GM12865 (cell line): ENCODE data around the gene GNE.

Experiments
- DNase-seq: peaks from one replicate; pipeline ENCODE4 v3.0.0; 2010; ENCODE audit warnings: low read depth
- H3K4me3 ChIP-seq: 2 replicates; pipeline ENCODE4 v1.5.1; 2011; ENCODE audit warnings: mild to moderate bottlenecking, low read depth, low read length, control low read depth
- CTCF ChIP-seq: IDR thresholded peaks from 2 replicates; pipeline ENCODE4 v1.5.1; 2011; ENCODE audit warnings: low read length, control low read depth, low read depth, inconsistent platforms; ENCODE audit not compliant: insufficient read depth; ENCODE audit errors: missing control alignments

GNE gene

GRCh38 chr9:36193023-36193422 lies 65.2 kb downstream of the GNE start:
- no peak for TF ChIP-seq CTCF
- no peak for DNase-seq
- H3K4me3 ChIP-seq: peak overlapping the region; percentile 68

- TF ChIP-seq CTCF: no peak
- no peak for DNase-seq
- peak overlapping the region; percentile 68 for H3K4me3 ChIP-seq
Measured at GRCh38 chr9:36192196-36192595, 66.1 kb downstream of the GNE start.

- TF ChIP-seq CTCF: no peak
- peak overlapping the region; percentile 68 for H3K4me3 ChIP-seq
- DNase-seq: no peak
Measured at GRCh38 chr9:36191686-36192085, 66.6 kb downstream of the GNE start.

- no peak for TF ChIP-seq CTCF
- H3K4me3 ChIP-seq: peak overlapping the region; percentile 68
- peak; percentile 60 for DNase-seq
Measured at GRCh38 chr9:36191290-36191645, 67.0 kb downstream of the GNE start.

DNA sequence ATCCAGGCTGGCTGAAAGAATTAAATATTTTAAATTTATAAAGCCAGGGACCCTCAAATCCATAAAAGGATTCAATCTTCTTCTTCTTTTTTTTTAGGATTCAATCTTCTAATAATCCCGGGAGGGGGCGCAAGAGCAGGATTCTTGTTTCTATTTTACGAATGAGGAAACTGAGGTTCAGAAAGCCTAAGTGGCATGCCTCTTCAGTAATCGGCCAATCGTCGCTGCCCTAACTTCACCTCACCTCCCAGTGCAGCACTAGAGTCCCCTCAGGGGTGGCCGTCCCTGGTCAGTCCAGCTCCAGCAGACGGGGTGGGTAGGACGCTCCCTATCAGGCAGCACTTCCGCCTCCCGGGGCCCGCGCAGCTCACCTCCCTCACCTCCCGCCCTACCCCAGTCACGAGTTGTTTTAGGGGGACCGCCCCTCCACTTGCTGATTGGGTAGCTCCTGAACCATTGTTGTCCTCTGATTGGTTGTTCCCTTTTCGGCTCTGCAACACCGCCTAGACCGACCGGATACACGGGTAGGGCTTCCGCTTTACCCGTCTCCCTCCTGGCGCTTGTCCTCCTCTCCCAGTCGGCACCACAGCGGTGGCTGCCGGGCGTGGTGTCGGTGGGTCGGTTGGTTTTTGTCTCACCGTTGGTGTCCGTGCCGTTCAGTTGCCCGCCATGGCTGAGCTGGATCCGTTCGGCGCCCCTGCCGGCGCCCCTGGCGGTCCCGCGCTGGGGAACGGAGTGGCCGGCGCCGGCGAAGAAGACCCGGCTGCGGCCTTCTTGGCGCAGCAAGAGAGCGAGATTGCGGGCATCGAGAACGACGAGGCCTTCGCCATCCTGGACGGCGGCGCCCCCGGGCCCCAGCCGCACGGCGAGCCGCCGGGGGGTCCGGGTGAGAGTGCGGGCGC lies 67.6 kb downstream of the GNE start, which contains the start of gene CLTA:
TSS of gene CLTA (plus strand) at position 534 of the 902 bp plus-strand sequence. CDS start at position 670, 136 bp downstream.
- peak; percentile 53 for TF ChIP-seq CTCF
- DNase-seq: peak; percentile 99
- H3K4me3 ChIP-seq: peak within 1 kb of the TSS; percentile 68

DNA sequence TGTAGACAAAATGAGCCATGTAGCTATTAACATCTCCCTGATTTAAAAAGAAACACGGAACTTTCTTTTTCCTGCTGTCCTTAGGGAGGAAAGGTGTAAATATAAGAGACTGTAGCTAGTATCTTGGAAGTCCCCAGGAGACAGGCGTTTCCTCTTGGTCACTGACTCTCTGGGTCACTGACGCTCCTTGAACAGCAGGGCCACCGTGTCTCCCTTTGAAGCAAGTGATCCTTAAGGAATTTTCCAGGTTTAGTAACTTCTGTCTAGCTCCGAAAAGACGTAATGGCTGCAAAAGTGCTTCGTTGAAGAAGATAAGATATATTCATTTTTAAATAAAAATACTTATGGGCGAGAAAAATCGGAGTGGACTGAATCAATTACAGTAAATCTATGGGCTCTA lies 68.3 kb downstream of the GNE start:
- TF ChIP-seq CTCF: no peak
- H3K4me3 ChIP-seq: peak overlapping the region; percentile 68
- DNase-seq: peak; percentile 46

DNA sequence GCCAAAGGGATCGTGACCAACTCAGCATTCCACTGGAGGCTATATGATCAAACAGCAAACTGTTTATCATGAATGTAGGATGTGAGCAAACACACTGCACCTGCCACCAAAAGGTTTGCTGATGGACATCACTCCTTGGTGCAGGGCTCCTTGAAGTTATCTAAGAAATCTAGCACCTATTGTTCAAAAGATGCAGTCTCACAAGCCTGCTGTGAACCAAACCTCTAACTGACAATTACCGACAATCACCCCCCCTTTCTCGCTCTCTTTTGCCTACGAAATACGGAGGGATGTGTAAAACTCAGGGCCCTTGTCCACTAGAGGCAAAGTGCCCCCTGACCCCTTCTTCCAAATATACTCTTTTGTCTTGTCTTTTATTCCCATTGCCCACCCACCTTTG lies 70.0 kb downstream of the GNE start:
- no peak for TF ChIP-seq CTCF
- no peak for DNase-seq
- H3K4me3 ChIP-seq: no peak overlapping the region
